GM12891 (cell line): ENCODE measurements around the gene SEC62. TPM values are rescaled to one million over a fixed set of nuclear protein-coding genes. Genes with fewer than 3 reads are reported as not detected.

ENCODE experiments used
- DNase-seq: peaks from one replicate; pipeline ENCODE4 v3.0.0; 2011; ENCODE audit warnings: low spot score; ENCODE audit not compliant: insufficient read length
- FAIRE-seq: peaks from 2 replicates; lab custom pipeline; 2011; peaks lifted over from hg19 to GRCh38; lab: Jason Lieb, UNC
- PAX5 ChIP-seq: IDR thresholded peaks from 2 replicates; pipeline ENCODE4 v1.6.1; 2011; ENCODE audit warnings: low read length, moderate library complexity, mild to moderate bottlenecking; ENCODE audit not compliant: insufficient read depth, severe bottlenecking
- POLR2A ChIP-seq: IDR thresholded peaks from 2 replicates; pipeline ENCODE4 v1.6.1; 2011; ENCODE audit warnings: low read depth, low read length, control low read depth
- POLR2AphosphoS5 ChIP-seq: IDR thresholded peaks from 2 replicates; pipeline ENCODE4 v1.6.1; 2011; ENCODE audit warnings: low read depth, low read length, control low read depth
- POU2F2 ChIP-seq: IDR thresholded peaks from 2 replicates; pipeline ENCODE4 v1.6.1; 2011; ENCODE audit warnings: low read depth, mild to moderate bottlenecking, control low read depth, low read length, moderate library complexity
- SPI1 ChIP-seq: IDR thresholded peaks from 2 replicates; pipeline ENCODE4 v1.6.1; 2011; ENCODE audit warnings: low read depth, low read length, control low read depth
- TAF1 ChIP-seq: IDR thresholded peaks from 2 replicates; pipeline ENCODE4 v1.6.1; 2011; ENCODE audit warnings: low read depth, low read length, control low read depth
- polyA plus RNA-seq: library from polyadenylated mRNA; unstranded; fragments of >200 nt; gene quantifications from one replicate; pipeline ENCODE4 v1.2.1, GENCODE V29; 2012; ENCODE audit warnings: low read depth, missing spikeins, inconsistent platforms; ENCODE audit not compliant: missing spikeins

SEC62 gene
- 61.2 TPM for polyA plus RNA-seq

GRCh38 chr3:169966428-169966950 lies at the start of gene SEC62:
Gene SEC62, plus strand, starts transcription at chr3:169966807. Its CDS starts 16 bp downstream, at chr3:169966823.
- peak; percentile 96 for FAIRE-seq
- no peak; the same call in 1 of the 2 replicates for TF ChIP-seq POLR2A
- peak; percentile 14 for TF ChIP-seq PAX5
- TF ChIP-seq POU2F2, result peak; percentile 76
- no peak; the same call in 1 of the 2 replicates for TF ChIP-seq SPI1
- TF ChIP-seq TAF1, result peak; percentile 98
- peak; percentile 71 for TF ChIP-seq POLR2AphosphoS5

GRCh38 chr3:169923189-169923588 lies 43.4 kb upstream of the SEC62 start:
- no peak for FAIRE-seq
- DNase-seq, result no peak
- TF ChIP-seq SPI1 (no peak), POU2F2 (no peak), POLR2AphosphoS5 (no peak), POLR2A (no peak), PAX5 (no peak), TAF1 (no peak)

More at GRCh38 chr3:169966428-169966950, at the start of gene SEC62:
- DNase-seq, result peak; percentile 71

GRCh38 chr3:169923831-169924230 lies 42.8 kb upstream of the SEC62 start:
- no peak for TF ChIP-seq TAF1
- no peak for TF ChIP-seq PAX5
- no peak for TF ChIP-seq POU2F2
- TF ChIP-seq POLR2A, result no peak
- no peak for TF ChIP-seq POLR2AphosphoS5
- no peak for TF ChIP-seq SPI1
- DNase-seq (no peak), FAIRE-seq (no peak)

DNA sequence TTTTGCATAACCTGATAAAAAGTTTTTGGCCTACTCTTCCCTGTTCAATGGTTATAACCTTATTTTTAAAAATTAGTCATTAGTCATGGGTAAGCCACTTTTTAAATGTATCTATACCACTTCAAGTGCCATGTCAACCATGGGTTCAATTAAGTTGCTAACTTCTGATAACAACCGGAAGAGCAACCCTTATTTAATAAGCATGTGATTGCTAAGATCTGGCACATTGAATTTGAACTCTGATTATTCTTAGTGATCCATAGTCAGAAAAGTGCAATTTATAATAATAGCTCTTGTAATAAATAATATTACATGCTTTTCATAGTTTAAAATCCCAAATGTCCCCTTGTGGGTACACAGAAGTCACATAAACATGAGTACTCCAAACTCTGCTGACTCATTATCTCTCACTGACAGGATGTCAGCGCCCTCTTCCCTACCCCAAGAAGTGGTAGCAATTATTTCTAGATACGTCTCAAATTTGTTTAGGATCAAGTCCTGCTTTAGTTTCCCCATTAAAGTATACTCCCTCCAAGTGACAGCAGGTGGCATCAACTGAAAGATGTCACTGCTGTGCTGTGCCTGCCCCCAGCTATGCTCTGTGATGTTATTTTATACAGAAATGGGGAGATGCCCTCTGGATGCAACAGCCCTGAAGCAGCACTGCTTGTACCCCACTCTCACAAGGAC lies 36.6 kb upstream of the SEC62 start:
- TF ChIP-seq POLR2A (no peak), POLR2AphosphoS5 (no peak), TAF1 (no peak), PAX5 (no peak), SPI1 (no peak), POU2F2 (no peak)
- DNase-seq, result no peak
- peak; percentile 87 for FAIRE-seq

GRCh38 chr3:169930843-169931242 lies 35.8 kb upstream of the SEC62 start:
- TF ChIP-seq POLR2AphosphoS5, result no peak
- no peak for TF ChIP-seq SPI1
- no peak for TF ChIP-seq TAF1
- TF ChIP-seq PAX5, result no peak
- DNase-seq (no peak), FAIRE-seq (peak; percentile 9)

- TF ChIP-seq PAX5 (peak; percentile 93), SPI1 (peak; percentile 74), POLR2A (no peak; the same call in 1 of the 2 replicates), POU2F2 (peak; percentile 26; the same call in 1 of the 2 replicates)
- peak; percentile 99 for FAIRE-seq
- DNase-seq, result no peak
Measured at GRCh38 chr3:169931747-169932520, 34.7 kb upstream of the SEC62 start.

GRCh38 chr3:169939320-169939719 lies 27.3 kb upstream of the SEC62 start:
- TF ChIP-seq TAF1 (no peak), PAX5 (no peak), POU2F2 (no peak), POLR2AphosphoS5 (no peak), SPI1 (no peak), POLR2A (no peak)
- no peak for DNase-seq
- no peak for FAIRE-seq

DNA sequence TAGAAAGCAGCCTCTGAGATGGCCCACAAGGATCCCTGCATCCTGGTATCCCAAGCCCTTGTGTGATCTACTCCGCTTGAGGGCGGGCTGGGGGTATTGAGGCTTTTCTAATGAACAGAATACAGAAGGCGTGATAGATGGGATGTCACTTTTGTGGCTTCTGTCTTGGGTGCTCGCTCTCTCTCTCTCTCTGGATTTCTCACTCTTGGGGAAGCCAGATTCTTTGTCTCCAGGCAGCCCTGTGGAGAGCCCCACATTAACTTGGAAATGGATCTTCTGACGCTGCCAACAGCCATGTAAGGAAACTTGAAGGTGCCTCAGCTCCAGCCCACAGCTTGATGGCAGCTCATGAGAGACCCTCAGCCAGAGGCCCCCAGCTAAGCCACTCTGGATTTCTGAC lies 26.9 kb upstream of the SEC62 start:
- peak; percentile 70 for FAIRE-seq
- TF ChIP-seq TAF1 (no peak), POU2F2 (no peak), POLR2A (no peak), PAX5 (no peak), POLR2AphosphoS5 (no peak), SPI1 (no peak)
- no peak for DNase-seq

GRCh38 chr3:169940470-169941181 lies 26.0 kb upstream of the SEC62 start:
- peak; percentile 98 for TF ChIP-seq SPI1
- TF ChIP-seq POLR2AphosphoS5, result no peak
- FAIRE-seq, result peak; percentile 76
- DNase-seq, result no peak
